HepG2 (cell line): ENCODE results near the gene DGCR6. TPM values are rescaled to one million over a fixed set of nuclear protein-coding genes. Genes with fewer than 3 reads are reported as not detected.

ENCODE experiments used
- ATAC-seq: fragments of 200-7000 bp; cut with Tn5 transposase; 3 replicates; pipeline ENCODE4 v1.9.1; 2020; ENCODE audit warnings: mild to moderate bottlenecking, moderate library complexity
- BruUV-seq: library from RNA; stranded (reverse); fragments of 400-500 nt; replicated peaks from 2 replicates; lab custom pipeline; 2021; lab: Mats Ljungman, UMichigan
- CTCF ChIA-PET: fragments of 300-600 bp; formaldehyde crosslinking; extraction: SDS; loops from one replicate; lab custom pipeline; 2021; ENCODE audit warnings: low total read pairs, inconsistent platforms, low intra/inter-chr PET ratio; lab: Yijun Ruan, JAX
- POLR2A ChIA-PET: fragments of 350-600 bp; sonication (Branson Sonifier 250); formaldehyde crosslinking; loops from one replicate; lab custom pipeline; 2020; ENCODE audit warnings: antibody characterized with exemption, inconsistent platforms; lab: Yijun Ruan, JAX
- DNase-seq: peaks from one replicate; pipeline ENCODE4 v3.0.0-alpha.2; 2015; ENCODE audit warnings: low spot score
- FAIRE-seq: peaks from 3 replicates; lab custom pipeline; 2011; peaks lifted over from hg19 to GRCh38; lab: Jason Lieb, UNC
- H2AFZ ChIP-seq: one replicate; pipeline ENCODE4 v1.6.1; 2011; ENCODE audit warnings: low read length, inconsistent platforms
- H3K27ac ChIP-seq: fragments of 300-600 bp; 3 replicates; pipeline ENCODE4 v1.8.0; 2011; ENCODE audit warnings: mixed run types, mild to moderate bottlenecking, mixed read lengths, low read length, inconsistent platforms; ENCODE audit not compliant: insufficient read depth; ENCODE audit errors: extremely low read length
- H3K27me3 ChIP-seq, 2 experiments: fragments of 200-600 bp in 1 of 2; 2 replicates in 1 of 2; 3 replicates in 1 of 2; pipeline versions ENCODE4 v1.6.0 to v1.8.0; 2011; ENCODE audit warnings: low read length in 2 of 2, mild to moderate bottlenecking in 2 of 2, moderate library complexity in 2 of 2, inconsistent platforms in 1 of 2; ENCODE audit not compliant: insufficient read depth in 2 of 2, control insufficient read depth in 1 of 2
- H3K36me3 ChIP-seq, 2 experiments: fragments of 200-600 bp in 1 of 2; replicated peaks in 1 of 2; 2 replicates in 1 of 2; 3 replicates in 1 of 2; pipeline versions ENCODE4 v1.5.1 to v1.8.0; 2011; ENCODE audit warnings: low read length in 2 of 2, inconsistent platforms in 1 of 2; ENCODE audit not compliant: insufficient read depth in 2 of 2, control insufficient read depth in 1 of 2
- H3K4me1 ChIP-seq: 2 replicates; pipeline ENCODE4 v1.5.1; 2012; ENCODE audit warnings: low read length, inconsistent platforms; ENCODE audit not compliant: insufficient read depth
- H3K4me2 ChIP-seq: 2 replicates; pipeline ENCODE4 v1.6.0; 2011; ENCODE audit warnings: low read depth, low read length, inconsistent platforms
- H3K4me3 ChIP-seq, 3 experiments: fragments of 200-600 bp in 1 of 3; sonication (generic), shearing (Covaris generic) in 1 of 3; replicated peaks in 1 of 3; 2 replicates each; pipeline ENCODE4 v1.5.1; 2011 to 2016; ENCODE audit warnings: low read length in 3 of 3, inconsistent platforms in 2 of 3, low read depth in 2 of 3, mild to moderate bottlenecking in 2 of 3, control low read depth in 1 of 3, mixed read lengths in 1 of 3; ENCODE audit not compliant: insufficient read depth in 1 of 3
- H3K79me2 ChIP-seq: one replicate; pipeline ENCODE4 v1.6.1; 2011; ENCODE audit warnings: low read length, inconsistent platforms; ENCODE audit not compliant: insufficient read depth
- H3K9ac ChIP-seq: 2 replicates; pipeline ENCODE4 v1.6.0; 2011; ENCODE audit warnings: mild to moderate bottlenecking, low read depth, low read length, inconsistent platforms; ENCODE audit not compliant: insufficient read depth
- H3K9me3 ChIP-seq: 2 replicates; pipeline ENCODE4 v1.5.1; 2012; ENCODE audit warnings: mild to moderate bottlenecking, low read length
- H4K20me1 ChIP-seq: 2 replicates; pipeline ENCODE4 v1.6.0; 2011; ENCODE audit warnings: inconsistent platforms, mild to moderate bottlenecking, low read length, moderate library complexity; ENCODE audit not compliant: insufficient read depth
- BATF2 ChIP-seq: sonication (generic); formaldehyde crosslinking; IDR thresholded peaks from 2 replicates; pipeline ENCODE4 v1.8.0; 2022; ENCODE audit warnings: mild to moderate bottlenecking, missing genetic modification reagents, moderate library complexity
- MAFK ChIP-seq, 2 experiments: IDR thresholded peaks in 1 of 2; conservative IDR thresholded peaks in 1 of 2; 2 replicates each; pipeline ENCODE4 v1.6.1; 2011; ENCODE audit warnings: improper control_type of control experiment in 2 of 2, low read length in 2 of 2
- MLXIP ChIP-seq: sonication (generic); formaldehyde crosslinking; IDR thresholded peaks from 2 replicates; pipeline ENCODE4 v1.9.0; 2021; ENCODE audit warnings: missing genetic modification reagents, borderline replicate concordance
- SNAPC5 ChIP-seq: sonication (generic); formaldehyde crosslinking; IDR thresholded peaks from 2 replicates; pipeline ENCODE4 v1.8.1; 2023; ENCODE audit warnings: mild to moderate bottlenecking, missing genetic modification reagents, borderline replicate concordance
- SP4 ChIP-seq: sonication (generic); formaldehyde crosslinking; IDR thresholded peaks from 2 replicates; pipeline ENCODE4 v1.8.1; 2023; ENCODE audit warnings: mild to moderate bottlenecking, missing genetic modification reagents
- TIGD3 ChIP-seq: sonication (generic); formaldehyde crosslinking; IDR thresholded peaks from 2 replicates; pipeline ENCODE4 v1.5.1; 2020; ENCODE audit warnings: mild to moderate bottlenecking, missing genetic modification reagents, borderline replicate concordance
- ZFP90 ChIP-seq: sonication (generic); formaldehyde crosslinking; IDR thresholded peaks from 2 replicates; pipeline ENCODE4 v1.8.0; 2022; ENCODE audit warnings: missing genetic modification reagents, mild to moderate bottlenecking, inconsistent platforms, borderline replicate concordance
- ZNF292 ChIP-seq: sonication (generic); formaldehyde crosslinking; IDR thresholded peaks from 2 replicates; pipeline ENCODE4 v1.8.1; 2022; ENCODE audit warnings: mild to moderate bottlenecking, low read depth, missing genetic modification reagents, borderline replicate concordance
- ZNF382 ChIP-seq: sonication (generic); formaldehyde crosslinking; IDR thresholded peaks from 2 replicates; pipeline ENCODE4 v1.5.0; 2020; ENCODE audit warnings: missing genetic modification reagents, mild to moderate bottlenecking, borderline replicate concordance
- ZNF451 ChIP-seq: sonication (generic); formaldehyde crosslinking; IDR thresholded peaks from 2 replicates; pipeline ENCODE4 v1.5.0; 2020; ENCODE audit warnings: mild to moderate bottlenecking, missing genetic modification reagents
- ZNF772 ChIP-seq: sonication (generic); formaldehyde crosslinking; IDR thresholded peaks from 2 replicates; pipeline ENCODE4 v1.5.0; 2020; ENCODE audit warnings: mild to moderate bottlenecking, missing genetic modification reagents
- ZNF782 ChIP-seq: sonication (generic); formaldehyde crosslinking; IDR thresholded peaks from 2 replicates; pipeline ENCODE4 v1.4.0; 2020; ENCODE audit warnings: missing genetic modification reagents, mild to moderate bottlenecking, borderline replicate concordance
- ZNF879 ChIP-seq: sonication (generic); formaldehyde crosslinking; IDR thresholded peaks from 2 replicates; pipeline ENCODE4 v1.8.1; 2023; ENCODE audit warnings: missing genetic modification reagents
- WGBS: methylation state at CpG from one replicate; pipeline ENCODE4 v1.1.6; 2017; ENCODE audit warnings: low lambda C conversion rate; 5-methylcytosine and 5-hydroxymethylcytosine counted together
- in situ Hi-C: cut with HindIII; loops from 2 replicates; pipeline ENCODE4 v1.10.0; 2017; ENCODE audit warnings: low pct_unique_long_range_greater_than_20kb; ENCODE audit not compliant: extremely low pct_ligation_motif_present
- intact Hi-C: fragments of 100-400 bp; cut with micrococcal nuclease; formaldehyde crosslinking; loops from one replicate; pipeline ENCODE4 v1.10.0; 2022; ENCODE audit not compliant: unreplicated experiment
- polyA plus RNA-seq, 8 experiments: library from polyadenylated mRNA; depleted of rRNA in 3 of 8; stranded (reverse) in 7 of 8; unstranded in 1 of 8; fragments of >200 nt; fragmentation: Illumina TruSeq in 4 of 8; extraction: Trizol in 4 of 8; gene quantifications; 2 replicates each; pipeline versions ENCODE4 v1.2.1 to v1.2.3, GENCODE V29; 2011 to 2016; ENCODE audit warnings: low read depth in 4 of 8, missing spikeins in 1 of 8, mixed read lengths in 1 of 8; ENCODE audit not compliant: insufficient read depth in 1 of 8
- total RNA-seq, 5 experiments: library from RNA; depleted of rRNA; stranded (reverse); fragments of >200 nt; fragmentation: Illumina TruSeq; extraction: Trizol; gene quantifications; 2 replicates each; pipeline ENCODE4 v1.2.3, GENCODE V29; 2016; ENCODE audit warnings: low read depth in 1 of 5

DGCR6 gene
- total and polyA plus RNA-seq, 2 of the 13 experiments (the other 11 are each of a cell fraction or from before 2014, with no cell fraction given): 0.07 TPM; not detected in 1

- Histone ChIP-seq H4K20me1 (no peaks in the 10 kb centered on the region), H3K27ac (no peak overlapping the region), H3K4me2 (no peak overlapping the region), H3K27me3 (no peaks in the 10 kb centered on the region), H3K36me3 (no peaks in the 10 kb centered on the region), H3K9ac (no peak overlapping the region), H3K79me2 (no peaks in the 10 kb centered on the region), H3K4me1 (no peaks in the 10 kb centered on the region), H3K4me3 (no peak overlapping the region), H3K9me3 (no peaks in the 10 kb centered on the region), H2AFZ (no peak overlapping the region)
- FAIRE-seq (no peak), ATAC-seq (no peak), DNase-seq (no peak)
- ChIA-PET CTCF (no interaction called here), POLR2A (no interaction called here)
- in situ Hi-C loops (no loop called here), intact Hi-C loops (no loop called here)
- BruUV-seq: no TSS peak
- no CpG with 5 or more reads among the region's 16 CpGs for WGBS
- TF ChIP-seq TIGD3 (CRISPR knock-in tag) (no peak), ZNF879 (no peak), BATF2 (CRISPR knock-in tag) (no peak), MAFK (conservative IDR thresholded peaks at IDR 0.05 in 1 of 2, IDR thresholded peaks at IDR 0.05 in 1 of 2; ENCODE audit: low read length in 2 of 2) (no peak), ZNF292 (CRISPR knock-in tag) (no peak), ZFP90 (CRISPR knock-in tag) (no peak), ZNF782 (no peak), ZNF772 (CRISPR knock-in tag) (no peak), ZNF382 (CRISPR knock-in tag) (no peak), SP4 (CRISPR knock-in tag) (no peak), SNAPC5 (CRISPR knock-in tag) (no peak), MLXIP (CRISPR knock-in tag) (no peak), ZNF451 (CRISPR knock-in tag) (no peak)
These were observed 26.0 kb downstream of the DGCR6 start for GRCh38 chr22:18931905-18932652.
